NT2/D1 (cell line): ENCODE data around the gene AP3D1.

Experiments used
- SUZ12 ChIP-seq: IDR thresholded peaks from 2 replicates; pipeline ENCODE4 v1.6.1; 2011; ENCODE audit not compliant: insufficient read length, insufficient read depth; ENCODE audit errors: extremely low read depth
- YY1 ChIP-seq: IDR thresholded peaks from 2 replicates; pipeline ENCODE4 v1.6.1; 2011; ENCODE audit not compliant: insufficient read length, insufficient read depth
- ZNF274 ChIP-seq: IDR thresholded peaks from 2 replicates; pipeline ENCODE4 v1.6.1; 2011; ENCODE audit warnings: mild to moderate bottlenecking, low read depth, low read length

- TF ChIP-seq ZNF274 (no peak), SUZ12 (no peak), YY1 (no peak)
Observed at GRCh38 chr19:2113439-2114211, 37.7 kb downstream of the AP3D1 start.
